Stimulated activated CD4-positive, alpha-beta T cell treated with anti-CD3 and anti-CD28 coated beads, Interleukin-15, amount 100 ng/mL, for 24 hours (primary cell): ENCODE data around the gene PEX13.

Experiments
- DNase-seq: peaks from one replicate; pipeline ENCODE4 v3.0.0-alpha.2; 2020

PEX13 gene

DNA sequence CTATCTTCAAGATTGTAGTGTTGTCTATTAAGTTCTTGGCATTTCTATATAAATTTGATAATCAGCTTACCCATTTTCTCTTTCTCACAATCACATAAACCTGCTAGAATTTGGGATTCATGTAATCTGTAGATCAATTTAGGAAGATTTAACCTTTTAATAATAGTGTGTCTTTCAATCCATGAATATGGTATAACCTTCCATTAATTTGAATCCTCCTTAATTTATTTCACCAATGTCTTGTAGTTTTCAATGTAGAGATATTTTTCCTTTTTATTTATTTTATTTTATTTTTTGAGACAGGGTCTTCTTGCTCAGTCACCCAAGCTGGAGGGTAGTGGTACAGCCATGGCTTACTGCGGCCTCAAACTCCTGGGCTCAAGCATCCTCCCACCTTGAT, 68.4 kb downstream of the PEX13 start:
- DNase-seq = no peak

DNA sequence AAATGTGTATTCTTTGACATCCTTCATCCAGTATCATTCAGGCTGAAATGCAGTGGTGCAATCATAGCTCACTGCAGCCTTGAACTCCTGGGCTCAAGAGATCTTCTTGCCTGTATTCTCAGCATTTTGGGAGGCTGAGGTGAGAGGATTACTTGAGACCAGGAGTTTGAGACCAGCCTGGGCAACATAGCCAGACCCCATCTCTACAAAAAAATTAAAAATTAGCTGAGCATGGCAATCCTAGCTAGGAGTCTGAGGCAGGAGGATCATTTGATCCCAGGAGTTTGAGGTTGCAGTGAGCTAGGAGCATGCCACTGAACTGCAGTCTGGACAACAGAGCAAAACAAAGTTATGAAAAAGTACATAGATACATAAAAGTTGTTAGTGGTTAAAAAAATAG, 72.3 kb downstream of the PEX13 start:
- no peak for DNase-seq

DNA sequence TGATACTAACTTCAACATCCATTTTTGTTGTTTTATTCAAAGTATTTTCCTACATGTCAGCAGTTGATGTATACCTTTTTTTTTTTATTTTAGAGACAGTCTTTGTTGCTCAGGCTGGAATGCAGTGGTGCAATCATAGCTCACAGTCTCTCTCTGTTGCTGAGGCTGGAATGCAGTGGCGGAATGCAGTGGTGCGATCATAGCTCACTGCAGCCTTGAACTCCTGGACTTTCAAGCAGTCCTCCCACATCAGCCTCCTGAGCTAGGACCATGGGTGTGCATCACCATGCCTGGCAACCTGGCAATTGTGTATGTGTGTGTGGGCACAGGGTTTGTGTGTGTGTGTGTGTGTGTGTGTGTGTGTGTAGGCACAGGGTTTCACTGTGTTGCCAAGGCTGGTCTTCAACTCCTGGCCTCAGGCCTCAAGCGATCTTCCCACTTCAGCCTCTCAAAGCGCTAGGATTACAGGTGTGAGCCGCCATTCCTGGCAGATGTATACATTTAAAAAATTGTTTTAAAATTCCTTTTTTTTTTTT, 72.9 kb downstream of the PEX13 start:
- DNase-seq = no peak

- no peak for DNase-seq
Observed at GRCh38 chr2:61091485-61091884, 74.0 kb downstream of the PEX13 start.

- DNase-seq = no peak
Observed at GRCh38 chr2:61096438-61096837, 78.9 kb downstream of the PEX13 start.

GRCh38 chr2:61100801-61101200, 83.3 kb downstream of the PEX13 start:
- DNase-seq = no peak
